ENCODE measurements around the gene SLIT1.

SLIT1 gene

DNA sequence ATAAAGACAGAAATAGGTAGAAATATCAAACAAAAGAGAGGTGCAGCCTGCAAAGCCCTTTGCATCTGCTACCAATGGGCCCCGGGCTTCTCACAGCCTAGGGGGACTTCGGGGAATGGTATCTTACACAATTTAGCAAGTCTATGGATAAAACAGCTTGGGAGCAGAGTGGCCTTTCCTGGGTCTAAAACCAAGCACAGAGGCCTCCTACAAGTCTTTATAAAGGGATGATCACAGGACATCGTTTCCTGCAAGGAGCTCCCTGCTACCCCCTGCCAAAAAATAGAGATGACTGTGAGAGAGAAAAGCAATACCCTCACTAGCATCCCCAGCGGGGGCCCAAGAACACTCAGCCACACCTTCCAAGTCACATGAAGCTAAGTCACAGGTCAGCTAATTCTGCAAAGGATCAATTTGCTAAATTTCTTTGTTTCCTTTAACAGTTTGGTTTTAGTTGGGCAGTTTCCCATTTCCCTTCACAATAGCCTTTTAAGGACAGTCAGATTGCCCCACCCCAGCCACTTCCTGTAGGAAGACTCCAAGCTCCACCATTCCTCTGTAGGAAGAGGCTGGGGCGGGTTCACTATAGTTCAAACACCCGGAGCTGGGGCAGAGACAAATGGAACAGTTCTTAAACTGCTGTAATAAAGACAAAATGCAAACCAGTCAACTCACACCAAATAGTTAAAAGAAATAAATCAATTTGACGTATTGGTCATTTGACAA is 105.5 kb downstream of the SLIT1 start:
- DNase-seq (ENCODE audit: low spot score) = no peak

DNA sequence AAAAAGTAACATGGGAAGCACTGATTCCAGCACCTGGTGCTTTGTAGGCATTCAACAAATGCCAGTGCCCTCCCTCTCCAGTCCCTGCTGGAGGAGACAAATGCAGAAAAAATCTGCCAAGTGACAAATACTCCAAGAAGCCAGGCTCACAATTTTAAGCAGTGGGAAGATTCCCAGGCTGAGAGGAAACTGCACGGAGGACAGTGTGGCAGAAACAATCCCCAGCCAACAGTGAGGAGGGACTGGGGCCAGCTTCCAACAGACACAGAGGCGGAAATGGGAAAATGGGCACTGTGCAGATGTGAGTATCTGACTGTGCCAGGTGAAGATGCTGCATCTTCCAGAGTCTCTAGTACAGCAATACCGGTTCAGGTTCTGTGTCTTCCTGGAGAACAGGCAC is 106.3 kb downstream of the SLIT1 start:
- DNase-seq (ENCODE audit: low spot score) = no peak

DNA sequence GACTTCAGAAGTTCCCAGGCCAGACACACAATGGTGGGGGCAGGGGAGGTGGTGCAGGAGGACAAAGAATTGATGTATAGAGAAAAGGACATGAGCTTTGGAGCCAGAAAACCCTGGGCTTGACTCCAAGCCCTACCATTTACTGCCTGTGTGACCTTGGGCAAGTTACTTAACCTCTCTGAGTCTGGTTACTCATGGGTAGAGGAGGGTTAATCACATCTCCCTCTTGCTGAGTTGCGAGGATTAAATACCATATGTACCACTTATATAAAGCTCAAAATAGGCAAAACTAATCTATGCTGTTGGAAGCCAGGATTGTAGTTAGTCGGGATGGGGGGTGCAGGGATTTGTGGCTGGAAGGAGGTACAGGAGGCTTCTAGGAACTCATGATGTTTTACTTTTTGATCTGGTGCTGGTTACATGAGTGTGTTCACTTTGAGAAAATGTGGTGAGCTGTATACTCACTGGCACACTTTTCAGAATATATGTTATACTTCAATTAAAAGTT is 106.8 kb downstream of the SLIT1 start:
- no peak for DNase-seq (ENCODE audit: low spot score)

DNA sequence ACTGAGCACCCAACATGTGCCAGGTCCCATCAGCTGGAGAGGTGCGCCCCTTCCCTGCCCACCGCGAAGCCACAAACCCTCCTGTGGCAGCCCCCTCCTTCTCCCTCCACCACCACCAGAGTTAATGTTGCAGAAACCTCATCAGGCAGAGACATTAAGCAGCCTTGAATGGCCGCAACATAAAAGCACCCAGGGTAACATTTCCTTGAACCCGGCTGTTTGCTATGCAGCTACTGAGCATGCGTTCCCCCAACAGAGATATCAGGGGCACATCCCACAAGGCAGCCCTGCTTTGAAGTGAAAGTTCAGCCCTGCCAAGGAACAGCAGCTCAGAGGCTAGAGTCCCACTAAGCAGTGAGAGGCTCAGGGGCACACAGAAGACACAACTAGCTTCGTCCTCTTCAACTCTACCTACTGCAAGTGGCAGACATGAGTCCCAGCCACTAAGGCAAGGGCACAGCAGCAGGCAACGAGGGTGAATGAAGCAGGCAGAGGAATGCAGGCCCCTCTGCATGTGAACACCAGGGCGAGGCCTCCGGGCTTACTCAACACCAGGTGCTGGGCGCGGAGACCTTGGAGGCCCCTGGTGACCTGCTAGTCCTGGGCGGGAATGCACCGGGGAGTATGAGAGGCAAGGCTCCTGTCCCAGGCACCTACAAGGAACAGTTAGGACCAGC is 107.4 kb downstream of the SLIT1 start:
- DNase-seq (ENCODE audit: low spot score) = no peak

DNA sequence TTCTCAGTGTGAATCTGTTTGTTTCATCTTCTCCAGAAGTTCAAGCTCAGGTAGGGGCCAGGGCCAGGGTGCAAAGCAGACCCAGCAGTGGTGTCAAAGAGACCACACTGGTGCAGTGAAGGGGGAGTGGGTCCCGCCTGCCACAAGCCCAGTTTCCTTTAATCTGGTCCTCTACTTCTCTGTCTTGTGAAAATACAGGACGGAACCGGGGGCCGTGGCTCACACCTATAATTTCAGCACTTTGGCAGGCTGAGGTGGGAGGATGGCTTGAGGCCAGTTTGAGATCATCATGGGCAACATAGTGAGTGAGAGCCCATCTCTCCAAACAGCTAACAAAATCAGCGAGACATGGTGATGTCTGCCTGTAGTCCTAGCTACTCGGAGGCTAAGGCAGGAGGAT is 109.0 kb downstream of the SLIT1 start:
- DNase-seq (ENCODE audit: low spot score) = no peak

DNA sequence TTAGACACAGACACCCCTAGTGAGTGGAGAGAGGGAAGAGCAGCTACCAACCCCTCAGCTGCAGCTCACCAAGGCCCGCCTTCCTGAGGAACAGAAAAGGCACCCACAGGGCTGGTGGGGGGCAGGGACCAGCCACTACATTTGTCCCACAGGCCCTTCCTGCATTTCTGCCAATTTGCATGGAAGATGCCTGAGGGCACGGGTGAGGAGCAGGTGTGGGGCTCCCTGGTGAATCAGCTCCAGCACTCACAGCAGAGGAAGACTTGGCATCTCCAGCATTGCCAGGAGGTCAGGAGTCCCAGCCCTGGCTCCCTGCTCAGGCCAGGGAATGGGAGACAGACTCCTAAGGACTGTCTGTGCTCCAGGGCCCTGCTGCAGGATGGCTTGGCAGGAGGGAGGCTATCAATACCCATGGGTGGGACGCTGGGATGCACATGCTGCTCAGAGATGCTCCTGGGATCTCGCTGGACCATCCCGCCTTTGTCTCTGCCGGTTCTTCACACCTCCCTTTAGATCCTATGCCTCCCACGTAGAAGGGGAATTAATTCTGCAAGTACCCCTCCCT is 109.7 kb downstream of the SLIT1 start:
- no peak for DNase-seq (ENCODE audit: low spot score)

DNA sequence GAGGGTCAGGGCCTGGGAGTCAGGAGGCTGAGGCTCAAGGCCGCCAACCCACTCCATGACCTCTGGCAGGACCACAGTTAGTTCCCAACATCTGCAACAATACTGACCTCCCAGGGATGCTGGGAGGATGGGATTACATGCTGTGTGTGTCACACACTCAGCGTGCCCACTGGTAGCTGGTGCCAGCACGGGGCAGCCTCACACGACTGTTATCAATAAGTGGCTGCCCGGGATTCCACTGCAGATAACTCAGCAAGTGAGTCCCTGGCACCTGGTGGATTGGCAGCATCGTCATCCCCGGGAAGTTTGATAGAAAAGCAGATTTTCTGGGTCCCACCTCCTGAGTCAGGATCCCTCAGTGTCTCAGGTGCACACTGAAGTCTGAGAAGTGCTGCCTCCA is 110.3 kb downstream of the SLIT1 start:
- DNase-seq (ENCODE audit: low spot score) = no peak

DNA sequence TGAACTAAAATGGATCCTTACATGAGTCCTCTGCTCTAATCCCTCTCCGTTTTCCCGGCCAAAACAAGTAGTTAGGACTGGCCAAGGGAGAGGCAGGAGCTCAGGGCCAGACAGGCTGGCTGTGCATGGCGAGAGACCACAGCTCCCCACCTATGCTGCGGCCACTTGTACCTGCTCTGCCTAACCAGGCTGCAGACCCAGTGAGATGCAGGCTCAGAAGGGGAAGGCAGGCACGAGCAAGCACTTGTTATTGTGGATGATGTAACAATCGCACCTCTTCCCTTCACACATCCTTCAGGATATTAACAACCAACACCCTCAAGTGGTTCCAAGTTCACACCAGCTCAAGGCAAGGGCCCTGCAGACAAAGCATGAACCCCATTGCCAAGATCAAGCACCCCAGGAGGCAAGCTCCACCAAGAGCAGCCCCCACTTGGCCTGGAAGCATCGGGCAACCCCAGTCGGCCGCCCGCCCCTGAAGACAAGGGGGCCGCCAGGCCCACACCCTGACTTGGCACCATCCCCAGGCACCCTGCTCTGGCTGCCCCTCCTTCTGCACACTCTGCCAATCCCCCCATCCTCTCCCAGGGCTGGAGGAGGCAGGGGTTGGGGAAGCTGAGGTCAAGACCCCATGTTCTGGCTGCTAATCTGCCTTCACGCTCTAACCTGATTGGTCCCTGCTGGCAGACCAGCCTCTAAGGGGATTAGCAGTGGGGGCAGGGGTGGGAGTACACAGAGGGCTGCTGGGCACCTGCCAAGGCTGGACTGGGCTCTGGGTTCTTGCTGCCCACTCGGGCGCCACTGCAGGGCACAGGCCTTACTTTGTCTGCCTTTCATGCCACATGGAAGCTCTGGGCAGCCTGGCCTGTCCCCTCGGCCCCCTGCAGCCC is 111.3 kb downstream of the SLIT1 start:
- DNase-seq (ENCODE audit: low spot score) = no peak

DNA sequence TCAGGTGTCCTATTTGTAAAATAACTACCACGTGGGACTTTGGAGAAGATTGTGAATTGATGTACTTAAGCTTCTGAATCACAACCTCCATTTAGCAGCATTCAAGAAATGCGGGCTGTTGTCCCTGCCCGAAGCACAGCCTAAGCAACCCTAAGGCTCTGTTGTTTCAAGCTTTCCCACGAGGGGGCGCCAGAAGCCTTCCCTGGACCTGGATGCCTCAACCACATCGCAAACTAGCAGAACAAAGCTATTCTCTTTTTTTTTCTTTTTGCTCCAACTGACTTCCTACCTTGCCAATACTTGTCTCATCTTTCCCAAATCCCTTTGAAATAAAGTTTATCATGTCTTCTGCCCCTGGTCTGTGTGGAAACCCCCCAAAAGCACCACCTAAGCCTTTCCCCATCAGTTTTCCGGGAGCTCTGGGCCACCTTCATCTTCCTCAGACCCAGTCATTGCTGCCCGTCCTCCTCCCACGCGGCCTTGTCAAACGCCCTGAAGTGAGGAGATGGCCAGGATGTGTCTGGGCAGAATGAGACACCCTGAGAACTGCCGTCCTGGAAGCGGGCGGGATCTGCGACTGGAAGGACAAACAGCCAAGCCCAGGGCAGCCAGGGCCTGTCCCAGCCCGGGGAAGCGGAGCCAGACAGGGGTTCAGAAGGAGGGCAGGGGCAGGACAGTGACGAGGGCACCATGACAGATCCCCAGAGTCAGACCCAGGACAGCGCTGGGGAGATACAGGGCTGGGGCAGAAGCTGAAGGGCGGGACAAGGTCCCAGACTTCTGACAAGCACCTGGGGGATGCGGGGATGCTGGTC is 112.7 kb downstream of the SLIT1 start:
- DNase-seq (ENCODE audit: low spot score) = peak; percentile 85

DNA sequence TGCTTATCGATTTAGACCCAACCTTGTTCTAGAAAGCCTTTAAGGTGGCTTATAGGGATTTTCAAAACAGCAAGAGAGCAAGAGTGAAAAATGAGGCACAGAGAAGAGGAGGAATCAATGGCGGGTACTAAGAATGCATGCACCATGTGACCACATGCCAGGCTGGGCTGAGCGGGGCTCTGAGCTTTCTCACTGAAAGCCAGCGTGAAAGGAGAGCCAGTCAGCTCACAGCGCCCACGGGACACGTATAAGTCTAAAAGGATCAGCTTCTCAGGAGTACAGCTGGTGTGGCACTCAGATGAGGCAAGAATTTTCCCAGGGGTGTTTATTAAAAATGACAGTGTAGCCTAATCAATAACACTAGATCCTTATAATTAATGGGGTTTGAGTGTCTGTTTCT is 114.3 kb downstream of the SLIT1 start:
- DNase-seq (ENCODE audit: low spot score) = no peak

DNA sequence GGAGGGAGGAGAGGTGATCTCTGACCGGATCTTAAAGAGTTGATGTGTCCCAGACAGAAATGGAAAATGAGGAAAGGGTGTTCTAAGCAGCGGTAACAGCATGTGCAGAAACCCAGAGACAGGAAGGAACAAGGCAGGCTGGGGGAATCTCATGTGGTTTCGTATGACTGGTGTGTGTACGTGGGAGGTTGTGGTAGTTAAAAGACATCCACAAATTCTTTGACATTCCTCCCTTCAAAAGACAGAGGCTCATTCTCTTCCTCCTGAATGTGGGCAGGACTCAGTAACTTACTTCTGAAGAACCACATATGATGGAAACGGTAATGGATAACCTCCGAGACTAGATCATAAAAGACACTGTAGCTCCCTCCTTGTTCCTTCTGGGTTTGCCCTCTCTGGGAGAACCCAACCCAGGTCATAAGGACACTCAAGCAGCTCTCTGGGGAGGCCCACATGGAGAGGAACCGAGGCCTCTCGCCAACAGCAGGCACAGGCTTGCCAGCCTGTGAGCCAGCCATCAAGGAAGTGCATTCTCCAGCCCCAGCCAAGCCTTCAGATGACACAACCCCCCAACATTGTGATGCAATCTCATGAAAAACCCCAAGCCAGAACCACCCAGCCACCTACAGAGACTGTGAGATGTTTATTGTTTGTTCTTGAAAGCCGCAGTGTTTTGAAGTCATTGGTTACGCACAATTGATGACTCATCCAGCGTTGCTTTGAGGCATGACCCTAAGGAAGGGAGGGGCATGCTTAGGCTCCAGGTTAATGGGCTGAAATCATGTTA is 116.0 kb downstream of the SLIT1 start:
- no peak for DNase-seq (ENCODE audit: low spot score)

DNA sequence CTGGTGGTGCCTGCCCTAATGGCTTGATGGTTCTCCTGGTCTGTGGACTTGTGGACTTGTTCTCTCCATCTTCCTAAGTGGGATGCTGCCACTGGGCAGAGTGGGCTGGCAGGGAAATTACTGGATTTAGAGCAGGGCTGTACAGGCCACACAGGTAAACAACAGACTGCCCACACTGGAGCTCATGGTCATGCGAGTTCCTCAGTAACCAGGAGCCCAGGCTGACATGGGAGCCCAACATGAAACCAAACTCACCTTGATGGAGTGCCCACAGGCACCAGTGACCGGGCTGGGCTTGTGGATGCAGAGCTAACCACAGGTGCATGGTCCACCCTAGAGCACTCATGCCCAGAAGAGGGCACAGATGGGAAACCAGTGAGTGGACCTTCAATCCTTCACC is 116.7 kb downstream of the SLIT1 start:
- no peak for DNase-seq (ENCODE audit: low spot score)

DNA sequence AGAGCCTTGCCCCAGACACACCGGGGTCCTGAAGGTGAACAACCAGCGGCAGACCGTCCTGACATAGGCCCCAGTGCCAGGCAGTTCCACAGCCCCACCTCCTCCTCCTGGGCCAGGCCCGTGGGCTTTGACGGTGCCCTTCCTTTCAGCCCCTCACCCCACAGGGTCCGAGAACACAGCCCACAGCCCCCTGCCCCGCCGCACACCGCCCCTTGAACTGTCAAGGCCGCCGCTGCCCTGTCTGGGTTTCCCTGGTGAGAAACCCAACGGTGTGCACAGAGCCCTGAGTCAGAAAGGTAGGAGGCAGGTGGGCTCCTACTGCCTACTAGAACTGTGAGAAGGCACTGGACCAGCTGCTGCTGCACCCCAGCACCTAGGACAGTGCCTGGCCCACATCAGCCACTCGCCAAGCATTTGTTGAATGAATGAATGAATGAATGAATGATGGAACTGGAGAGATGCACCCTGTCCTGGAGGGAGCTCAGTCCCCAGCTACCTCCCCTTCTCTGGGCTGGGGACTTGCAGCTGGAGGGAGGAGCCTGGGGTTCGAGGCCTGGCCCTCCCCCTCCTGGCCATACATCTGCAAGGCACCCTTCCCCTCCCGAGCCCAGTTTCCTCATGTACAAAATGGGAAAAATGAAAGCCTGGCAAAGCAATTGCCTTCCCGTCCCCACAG is 117.9 kb downstream of the SLIT1 start:
- DNase-seq (ENCODE audit: low spot score) = no peak

DNA sequence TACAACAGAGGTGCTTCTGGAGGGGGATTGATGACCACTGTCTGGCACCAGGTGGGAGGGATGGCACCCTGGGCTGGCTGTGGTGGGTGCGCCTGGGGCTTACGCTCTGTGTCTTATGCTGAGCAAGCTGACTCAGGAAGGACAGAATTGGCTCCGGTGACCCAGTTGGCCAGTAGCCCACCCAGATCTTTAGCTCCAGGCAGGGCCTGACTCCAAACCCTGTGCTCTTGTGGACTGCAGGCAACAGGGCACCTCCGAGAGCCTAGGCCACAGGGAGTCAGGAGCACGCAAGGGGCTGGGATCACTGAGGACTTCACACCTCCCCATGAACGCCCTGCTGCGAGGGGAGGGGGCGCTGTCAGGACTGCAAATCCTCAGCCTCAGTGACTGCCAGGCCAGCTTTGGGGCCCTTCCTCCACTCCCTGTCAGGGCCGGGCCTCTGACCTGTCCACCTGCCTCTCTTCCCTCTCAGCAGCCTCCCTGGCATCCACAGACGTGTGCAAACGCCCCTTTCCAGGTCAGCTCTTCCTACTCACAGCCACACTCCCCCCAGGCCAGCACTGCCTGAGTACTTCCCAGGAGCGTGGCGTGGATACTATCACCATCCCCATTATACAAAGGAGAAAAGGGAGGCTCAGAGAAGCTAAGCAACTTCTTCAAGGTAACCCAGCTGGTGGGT is 118.7 kb downstream of the SLIT1 start:
- no peak for DNase-seq (ENCODE audit: low spot score)

DNA sequence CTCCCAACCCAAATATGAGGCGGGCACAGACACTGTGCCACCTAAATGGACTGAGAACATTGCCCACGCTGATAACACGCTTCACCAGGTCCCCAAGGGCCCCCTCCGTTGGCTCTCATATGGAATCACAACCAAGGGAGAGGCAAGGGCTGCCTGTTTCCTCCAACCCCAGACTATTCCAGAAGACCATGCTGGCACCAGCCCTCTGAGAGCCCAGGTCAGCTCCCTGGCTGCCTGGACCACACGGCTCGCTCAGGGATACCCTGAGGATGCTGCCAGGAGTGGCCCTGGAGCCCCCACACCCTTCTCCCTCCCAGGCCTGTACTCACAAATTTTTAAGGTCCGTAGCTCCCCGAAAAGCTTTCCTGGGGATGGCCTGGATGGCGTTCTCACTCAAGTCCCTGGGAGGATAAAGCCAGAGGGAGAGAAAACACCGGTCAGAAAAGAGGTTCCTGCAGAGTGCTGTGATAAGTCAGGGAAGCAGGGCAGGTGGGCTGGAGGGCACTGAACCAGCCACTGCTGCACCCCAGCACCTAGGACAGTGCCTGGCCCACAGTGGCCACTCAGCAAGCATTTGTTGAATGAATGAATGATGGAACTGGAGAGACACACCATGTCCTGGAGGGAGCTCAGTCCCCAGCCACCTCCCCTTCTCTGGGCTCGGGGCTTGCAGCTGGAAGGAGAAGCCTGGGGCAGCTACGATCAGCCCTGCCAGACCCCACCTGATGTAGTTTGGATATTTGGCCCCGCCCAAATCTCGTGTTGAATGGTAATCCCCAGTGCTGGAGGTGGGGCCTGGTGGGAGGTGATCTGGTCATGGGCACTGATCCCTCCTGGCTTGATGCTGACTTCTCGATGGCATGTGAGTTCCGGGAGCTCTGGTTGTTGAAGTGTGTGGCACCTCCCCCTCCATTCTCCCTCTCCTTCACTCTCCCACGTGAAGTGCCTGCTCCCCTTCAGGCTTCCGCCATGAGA is 119.8 kb downstream of the SLIT1 start:
- no peak for DNase-seq (ENCODE audit: low spot score)

DNA sequence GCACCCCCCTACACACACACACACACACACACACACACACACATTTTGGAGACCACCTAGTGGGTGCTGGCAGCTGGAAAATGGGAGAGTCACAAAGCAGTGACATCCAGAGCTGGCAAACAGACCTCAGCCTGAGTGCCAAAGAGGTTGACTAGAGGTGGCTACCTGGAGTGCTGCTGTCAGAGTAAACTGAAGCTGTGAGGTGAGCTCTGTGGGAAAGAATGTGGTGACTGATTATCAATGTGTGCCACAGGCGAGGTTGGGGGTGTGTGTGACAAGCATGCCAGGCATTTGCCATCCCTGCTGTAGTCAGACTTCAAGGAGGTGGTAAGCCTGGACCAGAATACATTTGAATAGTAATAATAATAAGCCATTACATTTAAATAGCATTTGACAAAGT is 120.6 kb downstream of the SLIT1 start:
- DNase-seq (ENCODE audit: low spot score) = no peak

DNA sequence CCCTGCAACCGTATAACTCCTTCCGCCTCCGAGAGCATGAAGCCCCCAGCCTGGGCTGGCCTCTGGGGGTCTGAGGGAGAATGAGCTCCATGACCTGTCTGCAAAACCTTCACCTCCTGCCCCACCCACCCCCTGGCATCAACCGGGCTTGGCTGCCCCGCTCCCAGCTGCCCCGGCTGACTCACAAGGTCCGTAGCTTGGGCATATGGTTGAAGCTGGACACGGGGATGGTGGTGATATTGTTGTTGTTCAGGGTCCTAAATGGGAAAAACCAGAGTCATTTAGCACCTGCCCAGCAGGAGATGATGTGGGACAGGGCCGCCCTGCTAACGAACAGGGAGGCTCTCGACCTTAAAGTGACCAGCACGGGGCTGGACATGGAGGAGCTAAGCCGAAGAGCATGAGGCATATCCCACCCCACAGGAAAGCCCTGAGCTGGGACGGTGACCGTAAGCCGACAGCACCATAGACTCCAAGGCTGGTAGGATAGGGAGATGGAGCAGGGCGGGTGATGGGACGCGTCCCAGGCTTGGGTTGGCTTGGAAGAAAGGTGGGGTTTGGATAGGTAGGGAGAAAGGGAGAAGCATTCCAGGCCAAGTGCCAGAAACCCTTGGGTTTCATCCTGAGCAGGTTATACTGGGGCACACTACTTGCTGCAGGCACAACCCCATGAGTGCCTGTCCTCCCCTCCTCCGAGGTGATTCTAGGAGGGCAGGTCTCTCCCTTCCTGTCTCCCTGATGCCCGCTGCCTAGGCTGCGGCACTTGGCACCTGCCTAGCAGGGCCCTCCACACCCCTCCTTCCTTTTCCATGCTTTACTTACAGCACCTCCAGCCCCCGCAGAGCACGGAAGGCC is 121.5 kb downstream of the SLIT1 start:
- no peak for DNase-seq (ENCODE audit: low spot score)
